HEK293 (cell line): Measurements from ENCODE around the gene VWC2L.

Experiments
- REST ChIP-seq: fragments of 450-650 bp; formaldehyde crosslinking; IDR thresholded peaks from 2 replicates; pipeline ENCODE4 v1.5.1; 2016; ENCODE audit warnings: missing biosample characterization, missing genetic modification characterization
- ZNF274 ChIP-seq, 2 experiments: fragments of 200-500 bp in 1 of 2; fragments of 450-650 bp in 1 of 2; sonication (Bioruptor generic) in 1 of 2; formaldehyde crosslinking in 1 of 2; IDR thresholded peaks; 2 replicates each; pipeline versions ENCODE4 v1.5.1 to v1.6.1; 2014 to 2016; ENCODE audit warnings: borderline replicate concordance in 1 of 2, inconsistent platforms in 1 of 2, low read length in 1 of 2, missing biosample characterization in 1 of 2, missing genetic modification characterization in 1 of 2

GRCh38 chr2:214601852-214602633 lies 191.2 kb downstream of the VWC2L start:
- TF ChIP-seq REST (tag by site-specific recombination) (no peak), ZNF274 (IDR thresholded peaks at IDR 0.05; ENCODE audit: low read length) (no peak), ZNF274 (tag by site-specific recombination; IDR thresholded peaks at IDR 0.05; ENCODE audit: borderline replicate concordance) (no peak)
